GM12891 (cell line): ENCODE measurements around the gene FNDC3B.
A peak's percentile ranks its signal among the peaks of the same experiment; 100 is the strongest.

Source experiments
- DNase-seq: peaks from one replicate; pipeline ENCODE4 v3.0.0; 2011; ENCODE audit warnings: low spot score; ENCODE audit not compliant: insufficient read length
- FAIRE-seq: peaks from 2 replicates; lab custom pipeline; 2011; peaks lifted over from hg19 to GRCh38; lab: Jason Lieb, UNC
- PAX5 ChIP-seq: IDR thresholded peaks from 2 replicates; pipeline ENCODE4 v1.6.1; 2011; ENCODE audit warnings: low read length, moderate library complexity, mild to moderate bottlenecking; ENCODE audit not compliant: insufficient read depth, severe bottlenecking
- POLR2A ChIP-seq: IDR thresholded peaks from 2 replicates; pipeline ENCODE4 v1.6.1; 2011; ENCODE audit warnings: low read depth, low read length, control low read depth
- POLR2AphosphoS5 ChIP-seq: IDR thresholded peaks from 2 replicates; pipeline ENCODE4 v1.6.1; 2011; ENCODE audit warnings: low read depth, low read length, control low read depth
- POU2F2 ChIP-seq: IDR thresholded peaks from 2 replicates; pipeline ENCODE4 v1.6.1; 2011; ENCODE audit warnings: low read depth, mild to moderate bottlenecking, control low read depth, low read length, moderate library complexity
- SPI1 ChIP-seq: IDR thresholded peaks from 2 replicates; pipeline ENCODE4 v1.6.1; 2011; ENCODE audit warnings: low read depth, low read length, control low read depth
- TAF1 ChIP-seq: IDR thresholded peaks from 2 replicates; pipeline ENCODE4 v1.6.1; 2011; ENCODE audit warnings: low read depth, low read length, control low read depth

Gene FNDC3B

GRCh38 chr3:172051310-172051956 lies 12.1 kb downstream of the FNDC3B start:
- DNase-seq (no peak), FAIRE-seq (no peak)
- no peak for TF ChIP-seq POLR2AphosphoS5
- TF ChIP-seq POLR2A, result no peak
- no peak for TF ChIP-seq TAF1
- TF ChIP-seq PAX5, result no peak
- TF ChIP-seq SPI1, result no peak
- TF ChIP-seq POU2F2, result no peak

DNA sequence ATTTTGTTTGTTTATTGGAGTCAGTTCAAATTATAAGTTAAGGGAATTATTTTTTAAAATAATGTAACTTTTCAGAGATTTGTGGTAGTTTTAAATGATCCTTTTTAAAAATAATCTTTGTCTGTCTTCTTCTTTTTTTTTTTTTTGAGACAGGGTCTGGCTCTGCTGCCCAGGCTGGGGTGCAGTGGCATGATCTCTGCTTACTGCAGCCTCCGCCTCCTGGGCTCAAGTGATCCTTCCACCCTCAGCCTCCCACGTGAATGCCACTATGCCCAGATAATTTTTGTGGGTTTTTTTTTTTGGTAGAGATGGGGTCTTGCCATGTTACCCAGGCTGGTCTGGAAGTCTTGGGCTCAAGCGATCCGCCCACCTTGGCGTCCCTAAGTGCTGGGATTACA lies 12.6 kb downstream of the FNDC3B start:
- FAIRE-seq (no peak), DNase-seq (no peak)
- TF ChIP-seq PAX5 (no peak), POU2F2 (no peak), POLR2AphosphoS5 (no peak), SPI1 (no peak)

DNA sequence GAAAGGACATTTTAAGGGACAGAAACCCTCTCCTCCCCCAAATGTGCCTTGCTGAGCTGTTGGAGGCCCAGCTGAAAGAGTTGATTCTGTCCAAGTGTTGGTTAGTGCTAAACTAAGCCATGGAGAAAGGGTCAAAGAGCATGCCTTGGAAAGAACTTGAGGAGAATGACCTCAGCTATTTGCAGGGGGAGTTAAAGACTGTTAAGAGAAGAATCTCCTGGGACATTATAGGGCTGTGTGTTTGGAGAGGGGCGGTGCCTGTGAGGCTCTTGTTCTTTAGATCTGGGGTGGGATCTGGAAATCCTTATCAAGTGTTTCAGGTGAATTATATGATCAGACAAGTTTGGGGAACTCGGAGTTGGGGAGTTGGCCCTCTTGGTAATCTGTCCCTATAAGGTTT lies 13.0 kb downstream of the FNDC3B start:
- no peak for FAIRE-seq
- DNase-seq, result no peak
- no peak for TF ChIP-seq PAX5
- no peak for TF ChIP-seq POLR2AphosphoS5
- TF ChIP-seq TAF1, result no peak
- TF ChIP-seq SPI1, result no peak
- no peak for TF ChIP-seq POLR2A
- TF ChIP-seq POU2F2, result no peak

GRCh38 chr3:172054115-172054764 lies 14.9 kb downstream of the FNDC3B start:
- no peak for FAIRE-seq
- DNase-seq, result no peak
- no peak for TF ChIP-seq POLR2AphosphoS5
- no peak for TF ChIP-seq SPI1
- TF ChIP-seq PAX5, result no peak
- no peak for TF ChIP-seq POU2F2
- no peak for TF ChIP-seq POLR2A
- TF ChIP-seq TAF1, result no peak

DNA sequence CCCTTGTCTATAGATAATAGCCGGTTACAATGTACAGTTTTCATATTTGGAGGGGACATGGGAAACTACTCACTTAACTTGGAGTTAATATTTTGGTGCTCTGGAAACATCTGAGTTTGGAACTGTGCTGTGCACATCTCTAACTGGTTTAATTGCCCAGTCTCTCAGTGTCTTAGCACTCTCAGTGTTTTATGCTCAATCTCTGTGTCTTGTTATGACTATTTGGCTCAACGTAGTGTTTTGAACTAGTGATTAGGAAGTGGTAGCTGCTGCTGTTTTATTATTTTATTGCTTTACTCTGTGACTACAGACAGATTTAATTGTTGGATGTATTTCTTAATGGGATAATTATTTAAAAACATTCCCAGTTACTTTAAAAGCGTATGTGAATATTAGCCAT lies 17.0 kb downstream of the FNDC3B start:
- FAIRE-seq (no peak), DNase-seq (no peak)
- no peak for TF ChIP-seq POLR2AphosphoS5
- no peak for TF ChIP-seq POU2F2
- no peak for TF ChIP-seq PAX5
- TF ChIP-seq TAF1, result no peak
- no peak for TF ChIP-seq SPI1
- TF ChIP-seq POLR2A, result no peak

GRCh38 chr3:172057059-172057458 lies 17.7 kb downstream of the FNDC3B start:
- DNase-seq, result no peak
- no peak for FAIRE-seq
- TF ChIP-seq PAX5 (no peak), POLR2A (no peak), POLR2AphosphoS5 (no peak), SPI1 (no peak), POU2F2 (no peak), TAF1 (no peak)

DNA sequence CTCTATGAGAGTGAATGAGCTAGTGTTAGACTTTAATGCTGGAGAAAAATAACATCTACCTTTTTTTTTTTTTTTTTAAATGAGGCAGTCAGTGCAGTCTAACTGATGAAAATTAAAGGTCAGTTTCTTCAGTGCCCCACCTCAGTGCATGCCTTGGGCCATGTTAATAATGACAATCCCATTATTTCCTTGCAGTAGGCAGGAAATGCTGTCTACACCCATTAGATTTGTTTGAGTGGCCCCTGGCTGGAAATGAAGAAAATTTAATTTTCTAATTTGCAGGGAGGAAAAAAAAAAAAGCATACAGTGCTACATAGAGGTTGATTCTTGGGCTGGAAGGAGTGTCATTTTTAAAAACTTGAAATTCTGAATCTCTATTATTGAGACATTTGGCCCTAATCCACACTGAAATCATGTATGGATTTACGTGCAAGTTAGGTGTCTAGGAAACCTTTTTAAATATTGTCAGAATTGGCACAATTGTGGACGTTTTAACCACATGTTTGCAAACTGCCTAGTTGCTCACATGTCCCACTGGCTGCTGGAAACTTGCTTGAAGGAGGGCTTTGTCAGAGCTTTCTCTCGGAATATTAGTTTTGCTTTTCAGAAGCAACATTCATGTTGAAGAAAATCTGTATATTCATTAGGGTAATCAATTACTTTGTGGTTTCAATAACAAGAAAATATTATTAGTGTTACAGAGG lies 18.4 kb downstream of the FNDC3B start:
- DNase-seq (no peak), FAIRE-seq (no peak)
- TF ChIP-seq TAF1, result no peak
- no peak for TF ChIP-seq POU2F2
- no peak for TF ChIP-seq POLR2A
- TF ChIP-seq SPI1, result no peak
- TF ChIP-seq PAX5, result no peak
- TF ChIP-seq POLR2AphosphoS5, result no peak

DNA sequence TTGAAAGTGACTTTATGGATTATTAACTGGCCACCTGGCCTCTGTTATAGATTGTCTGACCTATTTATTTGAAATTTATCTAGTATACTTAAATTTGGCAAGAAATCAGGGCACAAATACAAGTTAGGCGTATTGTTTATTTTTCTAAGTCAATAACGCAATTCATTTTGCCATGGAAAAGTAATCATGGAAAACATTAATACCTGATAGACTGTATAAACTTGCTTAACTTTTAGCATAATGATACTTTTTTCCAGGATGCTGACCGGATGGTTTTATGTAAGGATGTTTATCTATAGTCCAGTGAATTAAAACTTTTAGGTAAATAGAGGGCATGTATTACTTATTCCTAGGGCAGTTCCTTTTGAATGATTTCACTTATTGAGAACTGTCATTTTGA lies 20.2 kb downstream of the FNDC3B start:
- FAIRE-seq, result no peak
- DNase-seq, result no peak
- TF ChIP-seq POU2F2, result no peak
- TF ChIP-seq POLR2A, result no peak
- TF ChIP-seq SPI1, result no peak

- FAIRE-seq (no peak), DNase-seq (no peak)
- TF ChIP-seq POLR2AphosphoS5 (no peak), PAX5 (no peak)
Observed at GRCh38 chr3:172060234-172060633, 20.9 kb downstream of the FNDC3B start.

DNA sequence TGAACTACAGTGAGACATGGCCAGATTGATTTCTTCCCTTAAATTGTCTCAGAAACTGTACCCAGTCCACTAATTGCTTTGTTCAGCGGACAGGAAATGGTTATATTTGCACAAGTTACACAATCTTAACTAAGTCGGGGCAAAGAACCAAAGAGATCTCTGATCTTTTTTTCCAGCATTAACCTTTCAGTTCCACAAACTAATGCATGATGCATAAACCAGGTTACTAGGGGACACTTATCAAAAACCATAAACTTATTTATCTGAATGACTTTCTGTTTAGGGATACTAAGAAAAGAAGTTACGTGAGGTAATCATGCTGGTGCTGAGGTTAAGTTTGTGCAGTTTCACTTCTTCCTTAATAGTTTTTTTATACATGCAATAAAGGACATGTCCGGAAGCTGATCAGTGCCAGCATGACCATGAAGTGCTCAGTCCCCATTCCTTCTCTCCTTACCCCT lies 22.4 kb downstream of the FNDC3B start:
- DNase-seq (peak; percentile 18), FAIRE-seq (peak; percentile 16)
- no peak for TF ChIP-seq TAF1
- no peak for TF ChIP-seq PAX5
- no peak for TF ChIP-seq POLR2A
- TF ChIP-seq POLR2AphosphoS5, result no peak
- peak; percentile 90 for TF ChIP-seq SPI1
- TF ChIP-seq POU2F2, result no peak
